IMR-90 (cell line): Measurements from ENCODE around the gene IPO13. TPM values are rescaled to one million over a fixed set of nuclear protein-coding genes. Genes with fewer than 3 reads are reported as not detected.

ENCODE experiments used
- ATAC-seq: fragments of 200-7000 bp; cut with Tn5 transposase; 2 replicates; pipeline ENCODE4 v1.9.1; 2020; ENCODE audit warnings: low read depth, mild to moderate bottlenecking, moderate library complexity
- BruUV-seq: library from RNA; stranded (reverse); fragments of 400-500 nt; replicated peaks from 2 replicates; lab custom pipeline; 2021; lab: Mats Ljungman, UMichigan
- CTCF ChIA-PET: fragments of 300-600 bp; formaldehyde crosslinking; extraction: SDS; loops from one replicate; lab custom pipeline; 2021; ENCODE audit warnings: antibody characterized with exemption; lab: Yijun Ruan, JAX
- POLR2A ChIA-PET: fragments of 300-600 bp; sonication (Branson Sonifier 250); formaldehyde crosslinking; loops from one replicate; lab custom pipeline; 2022; ENCODE audit warnings: antibody characterized with exemption; ENCODE audit not compliant: unreplicated experiment; lab: Charles Lee
- DNase-seq: peaks from one replicate; pipeline ENCODE4 v3.0.0; 2013
- H2AFZ ChIP-seq: replicated peaks from 2 replicates; pipeline ENCODE3; 2013; ENCODE audit warnings: low read length, mild to moderate bottlenecking; ENCODE audit not compliant: poor library complexity
- H2AK5ac ChIP-seq: 2 replicates; pipeline ENCODE4 v1.6.1; 2013; ENCODE audit warnings: low read depth, low read length, inconsistent platforms
- H2AK9ac ChIP-seq: replicated peaks from 2 replicates; pipeline ENCODE3; 2013; ENCODE audit warnings: mild to moderate bottlenecking, low read depth, low read length, moderate library complexity; ENCODE audit not compliant: poor library complexity
- H2BK120ac ChIP-seq: 2 replicates; pipeline ENCODE4 v1.6.1; 2013; ENCODE audit warnings: low read depth, low read length, inconsistent platforms
- H2BK15ac ChIP-seq: 3 replicates; pipeline ENCODE4 v1.6.1; 2013; ENCODE audit warnings: low read depth, low read length, inconsistent platforms
- H2BK20ac ChIP-seq: 2 replicates; pipeline ENCODE4 v1.6.1; 2013; ENCODE audit warnings: low read depth, mild to moderate bottlenecking, inconsistent platforms, low read length, moderate library complexity
- H2BK5ac ChIP-seq: 2 replicates; pipeline ENCODE4 v1.6.1; 2013; ENCODE audit warnings: mild to moderate bottlenecking, low read depth, low read length, inconsistent platforms; ENCODE audit not compliant: poor library complexity, severe bottlenecking
- H3K14ac ChIP-seq: replicated peaks from 2 replicates; pipeline ENCODE4 v1.6.1; 2013; ENCODE audit warnings: low read depth, low read length, inconsistent platforms
- H3K18ac ChIP-seq: 2 replicates; pipeline ENCODE4 v1.6.1; 2013; ENCODE audit warnings: low read depth, low read length, control low read depth
- H3K23ac ChIP-seq: 2 replicates; pipeline ENCODE4 v1.6.1; 2013; ENCODE audit warnings: low read depth, low read length, inconsistent platforms
- H3K27ac ChIP-seq: 2 replicates; pipeline ENCODE4 v1.5.1; 2013; ENCODE audit warnings: mild to moderate bottlenecking, control low read depth, low read length; ENCODE audit not compliant: insufficient read depth
- H3K27me3 ChIP-seq: 2 replicates; pipeline ENCODE4 v1.6.1; 2013; ENCODE audit warnings: low read length; ENCODE audit not compliant: control insufficient read depth, insufficient read depth
- H3K36me3 ChIP-seq: 2 replicates; pipeline ENCODE4 v1.6.1; 2013; ENCODE audit warnings: low read length, mixed read lengths; ENCODE audit not compliant: control insufficient read depth, insufficient read depth
- H3K4ac ChIP-seq: 2 replicates; pipeline ENCODE4 v1.6.1; 2013; ENCODE audit warnings: low read depth, low read length, inconsistent platforms
- H3K4me1 ChIP-seq: 2 replicates; pipeline ENCODE4 v1.6.1; 2013; ENCODE audit warnings: low read length, mixed read lengths; ENCODE audit not compliant: control insufficient read depth, insufficient read depth
- H3K4me2 ChIP-seq: 2 replicates; pipeline ENCODE4 v1.6.1; 2013; ENCODE audit warnings: low read depth, mild to moderate bottlenecking, control low read depth, low read length, moderate library complexity
- H3K4me3 ChIP-seq: 2 replicates; pipeline ENCODE4 v1.5.1; 2013; ENCODE audit warnings: low read depth, mild to moderate bottlenecking, control low read depth, low read length, moderate library complexity; ENCODE audit not compliant: insufficient read depth
- H3K56ac ChIP-seq: 2 replicates; pipeline ENCODE4 v1.6.1; 2013; ENCODE audit warnings: low read length, inconsistent platforms; ENCODE audit not compliant: insufficient read depth; ENCODE audit errors: extremely low read depth
- H3K79me1 ChIP-seq, 2 experiments: 2 replicates each; pipeline ENCODE4 v1.6.1; 2013; ENCODE audit warnings: low read length in 2 of 2, inconsistent platforms in 1 of 2, low read depth in 1 of 2
- H3K9ac ChIP-seq: 2 replicates; pipeline ENCODE4 v1.6.1; 2013; ENCODE audit warnings: low read depth, low read length, control low read depth
- H3K9me1 ChIP-seq: 2 replicates; pipeline ENCODE4 v1.6.1; 2013; ENCODE audit warnings: low read length, inconsistent platforms; ENCODE audit not compliant: insufficient read depth
- H3K9me3 ChIP-seq: 2 replicates; pipeline ENCODE4 v1.6.1; 2013; ENCODE audit warnings: low read length; ENCODE audit not compliant: control insufficient read depth, insufficient read depth
- H4K20me1 ChIP-seq: 2 replicates; pipeline ENCODE4 v1.6.1; 2013; ENCODE audit warnings: low read length, inconsistent platforms; ENCODE audit not compliant: insufficient read depth
- H4K5ac ChIP-seq: 2 replicates; pipeline ENCODE4 v1.6.1; 2013; ENCODE audit warnings: mild to moderate bottlenecking, low read depth, low read length, control low read depth
- H4K8ac ChIP-seq, 2 experiments: 2 replicates each; pipeline ENCODE4 v1.6.1; 2013; ENCODE audit warnings: low read depth in 2 of 2, low read length in 2 of 2, control low read depth in 1 of 2, inconsistent platforms in 1 of 2
- H4K91ac ChIP-seq: 2 replicates; pipeline ENCODE4 v1.6.1; 2013; ENCODE audit warnings: low read depth, low read length, inconsistent platforms; ENCODE audit not compliant: insufficient read depth
- BHLHE40 ChIP-seq: fragments of 150-350 bp; IDR thresholded peaks from 2 replicates; pipeline ENCODE4 v1.6.1; 2016; ENCODE audit warnings: mild to moderate bottlenecking, low read depth, low read length
- CEBPB ChIP-seq: IDR thresholded peaks from 2 replicates; pipeline ENCODE4 v1.6.1; 2012; ENCODE audit warnings: low read depth, low read length, improper control_type of control experiment
- CHD1 ChIP-seq: IDR thresholded peaks from 2 replicates; pipeline ENCODE4 v1.6.1; 2012; ENCODE audit warnings: low read depth, low read length, improper control_type of control experiment
- CTCF ChIP-seq: conservative IDR thresholded peaks from 2 replicates; pipeline ENCODE4 v1.5.1; 2012; ENCODE audit warnings: mild to moderate bottlenecking, low read depth, low read length, improper control_type of control experiment
- ELK1 ChIP-seq: fragments of 150-350 bp; IDR thresholded peaks from 2 replicates; pipeline ENCODE4 v1.6.1; 2016; ENCODE audit warnings: low read depth, mild to moderate bottlenecking, low read length, moderate library complexity, borderline replicate concordance
- FOS ChIP-seq: fragments of 150-350 bp; IDR thresholded peaks from 2 replicates; pipeline ENCODE4 v1.6.1; 2016; ENCODE audit warnings: low read depth, low read length
- MAFK ChIP-seq: IDR thresholded peaks from 2 replicates; pipeline ENCODE4 v1.6.1; 2012; ENCODE audit warnings: low read depth, low read length, improper control_type of control experiment
- MAZ ChIP-seq: IDR thresholded peaks from 2 replicates; pipeline ENCODE4 v1.6.1; 2012; ENCODE audit warnings: low read depth, mild to moderate bottlenecking, low read length, improper control_type of control experiment, moderate library complexity, borderline replicate concordance
- MXI1 ChIP-seq: IDR thresholded peaks from 2 replicates; pipeline ENCODE4 v1.6.1; 2012; ENCODE audit warnings: low read depth, mild to moderate bottlenecking, low read length, moderate library complexity, borderline replicate concordance
- NFE2L2 ChIP-seq: fragments of 150-350 bp; IDR thresholded peaks from 2 replicates; pipeline ENCODE4 v1.6.1; 2016; ENCODE audit warnings: low read depth, mild to moderate bottlenecking, low read length
- POLR2A ChIP-seq: IDR thresholded peaks from 2 replicates; pipeline ENCODE4 v1.6.1; 2012; ENCODE audit warnings: mild to moderate bottlenecking, low read depth, low read length
- RAD21 ChIP-seq: IDR thresholded peaks from 2 replicates; pipeline ENCODE4 v1.6.1; 2012; ENCODE audit warnings: low read length, improper control_type of control experiment
- RCOR1 ChIP-seq: IDR thresholded peaks from 2 replicates; pipeline ENCODE4 v1.6.1; 2012; ENCODE audit warnings: mild to moderate bottlenecking, low read length, improper control_type of control experiment; ENCODE audit not compliant: insufficient replicate concordance
- RFX5 ChIP-seq: IDR thresholded peaks from 2 replicates; pipeline ENCODE4 v1.8.0; 2012; ENCODE audit warnings: low read depth, mild to moderate bottlenecking, low read length, moderate library complexity
- SMC3 ChIP-seq: fragments of 150-350 bp; IDR thresholded peaks from 2 replicates; pipeline ENCODE4 v1.6.1; 2016; ENCODE audit warnings: low read depth, mild to moderate bottlenecking, antibody characterized with exemption, low read length, moderate library complexity
- USF2 ChIP-seq: fragments of 150-350 bp; IDR thresholded peaks from 2 replicates; pipeline ENCODE4 v1.6.1; 2017; ENCODE audit warnings: mild to moderate bottlenecking, antibody characterized with exemption, low read length, low read depth
- WGBS, 2 experiments: methylation state at CpG; one replicate each; pipeline versions ENCODE4 v1.1.5 to v1.1.7; 2013; ENCODE audit warnings: missing lambda C conversion rate in 2 of 2; ENCODE audit not compliant: insufficient read length in 1 of 2; ENCODE audit errors: extremely low coverage in 2 of 2; 5-methylcytosine and 5-hydroxymethylcytosine counted together
- dilution Hi-C: fragments of 300-500 bp; cut with HindIII; formaldehyde crosslinking; loops from one replicate; pipeline ENCODE4 v1.14.3; 2018; ENCODE audit warnings: low sequenced_read_pairs; ENCODE audit not compliant: unreplicated experiment
- in situ Hi-C: fragments of 300-500 bp; cut with MboI; formaldehyde crosslinking; loops from 3 replicates; pipeline ENCODE4 v1.14.3; 2019; ENCODE audit warnings: low sequenced_read_pairs, inconsistent platforms, mixed read lengths
- intact Hi-C: fragments of 100-400 bp; cut with micrococcal nuclease; formaldehyde crosslinking; loops from 2 replicates; pipeline ENCODE4 v1.10.0; 2022
- polyA plus RNA-seq, 3 experiments: library from polyadenylated mRNA; depleted of rRNA; stranded (reverse); fragments of >200 nt; gene quantifications; 2 replicates each; pipeline ENCODE4 v1.2.3, GENCODE V29; 2012; ENCODE audit warnings: low replicate concordance in 1 of 3
- total RNA-seq: library from RNA; depleted of rRNA; stranded (reverse); fragments of >200 nt; gene quantifications from 2 replicates; pipeline ENCODE4 v1.2.3, GENCODE V29; 2012

IPO13 gene
- total and polyA plus RNA-seq, 2 of the 4 experiments (the other 2 are of a cell fraction) = 15.2 to 18.7 TPM

- Histone ChIP-seq H2BK120ac (no peak overlapping the region), H3K4ac (no peak overlapping the region), H3K9me3 (no peaks in the 10 kb centered on the region), H2AK9ac (no peak overlapping the region), H3K36me3 (no peaks in the 10 kb centered on the region), H3K56ac (no peak overlapping the region), H3K79me1 (no peaks in the 10 kb centered on the region), H3K27me3 (no peaks in the 10 kb centered on the region), H2BK20ac (no peak overlapping the region), H3K9ac (no peak overlapping the region), H3K14ac (no peak overlapping the region), H3K9me1 (peaks cover 5% of the 10 kb centered on the region; the same call in 1 of the 2 replicates), H2AK5ac (no peak overlapping the region), H2BK15ac (no peak overlapping the region), H3K4me1 (peaks cover 9% of the 10 kb centered on the region; the same call in 1 of the 2 replicates), H3K4me3 (no peak overlapping the region), H2AFZ (peak overlapping the region; percentile 28), H4K5ac (no peak overlapping the region), H3K4me2 (no peak overlapping the region), H4K20me1 (no peaks in the 10 kb centered on the region), H3K18ac (no peak overlapping the region), H4K8ac (no peak overlapping the region), H2BK5ac (no peak overlapping the region), H4K91ac (no peak overlapping the region), H3K23ac (no peak overlapping the region), H3K27ac (no peak overlapping the region)
- intact Hi-C loops = no loop called here
- DNase-seq (no peak), ATAC-seq (no peak)
- no peak for TF ChIP-seq MXI1
- no peak for TF ChIP-seq NFE2L2
- no peak for TF ChIP-seq CEBPB
- TF ChIP-seq MAZ = no peak
- no peak for TF ChIP-seq ELK1
- no peak for TF ChIP-seq RFX5
- no peak for TF ChIP-seq BHLHE40
- TF ChIP-seq POLR2A = no peak
- no peak for TF ChIP-seq MAFK
- no peak for TF ChIP-seq FOS
- TF ChIP-seq RCOR1 = no peak
- no peak for TF ChIP-seq SMC3
- TF ChIP-seq CHD1 = no peak
- no peak for TF ChIP-seq CTCF
- TF ChIP-seq USF2 = no peak
- no peak for TF ChIP-seq RAD21
- ChIA-PET CTCF (interaction anchor here (2.3 to 2.4 kb wide), 2 partner anchors 21 to 150 kb away, joined by 7 to 8 read pairs; no protein-coding TSS in a partner anchor), POLR2A (no interaction called here)
- in situ Hi-C loops = no loop called here
- WGBS, 2 experiments = 93% methylated on average over 4 of the region's 18 CpGs; no CpG with 5 or more reads in 1 of the 2 experiments
- dilution Hi-C loops = no loop called here
- BruUV-seq = no TSS peak
Observed at GRCh38 chr1:43913666-43914360, 32.9 kb upstream of the IPO13 start.
